ENCODE data around the gene MKLN1. TPM values are rescaled to one million over a fixed set of nuclear protein-coding genes. Genes with fewer than 3 reads are reported as not detected.
A peak's percentile ranks its signal among the peaks of the same experiment; 100 is the strongest.

MKLN1 gene
- total RNA-seq, 4 donors from 2014 or later = 37.9 to 55.2 (median 41.3) TPM

- DNase-seq (ENCODE audit: extremely low spot score) = no peak
- Histone ChIP-seq H3K36me3 (no peaks in the 10 kb centered on the region), H3K27ac (replicated peaks in 1 of 4) (no peak overlapping the region), H3K27me3 (no peaks in the 10 kb centered on the region), H3K4me3 (no peak overlapping the region), H3K4me1 (peaks cover 19 to 68% (median 57%) of the 10 kb centered on the region in 4 donors), H3K9me3 (peaks cover 0 to 4% (median 0%) of the 10 kb centered on the region in 4 donors)
- TF ChIP-seq POLR2AphosphoS5 (IDR thresholded peaks at IDR 0.05) = no peak
- TF ChIP-seq EP300 (IDR thresholded peaks at IDR 0.05) = no peak
- no peak for TF ChIP-seq POLR2A (IDR thresholded peaks at IDR 0.05; ENCODE audit: low read depth)
- TF ChIP-seq CTCF (IDR thresholded peaks at IDR 0.05) = no peak
- 81% methylated on average over 2 of the region's 2 CpGs for WGBS
- intact Hi-C loops (cut with DNase I) = no loop called here
These were observed 24.4 kb downstream of the MKLN1 start for GRCh38 chr7:131352032-131352431.

GRCh38 chr7:131354390-131354789 is 26.7 kb downstream of the MKLN1 start:
- Histone ChIP-seq H3K27me3 (no peaks in the 10 kb centered on the region), H3K27ac (replicated peaks in 1 of 4) (no peak overlapping the region), H3K4me1 (peaks cover 15 to 64% (median 57%) of the 10 kb centered on the region in 4 donors), H3K4me3 (no peak overlapping the region), H3K36me3 (no peaks in the 10 kb centered on the region), H3K9me3 (peaks cover 0 to 4% (median 0%) of the 10 kb centered on the region in 4 donors)
- intact Hi-C loops (cut with DNase I) = no loop called here
- no peak for DNase-seq (ENCODE audit: extremely low spot score)
- no peak for TF ChIP-seq POLR2AphosphoS5 (IDR thresholded peaks at IDR 0.05)
- no peak for TF ChIP-seq CTCF (IDR thresholded peaks at IDR 0.05)
- no peak for TF ChIP-seq POLR2A (IDR thresholded peaks at IDR 0.05; ENCODE audit: low read depth)
- TF ChIP-seq EP300 (IDR thresholded peaks at IDR 0.05) = no peak
- 45% methylated on average over 3 of the region's 3 CpGs for WGBS

GRCh38 chr7:131355917-131356777 is 28.5 kb downstream of the MKLN1 start:
- DNase-seq (ENCODE audit: extremely low spot score) = no peak
- intact Hi-C loops (cut with DNase I) = no loop called here
- H3K27ac ChIP-seq (replicated peaks in 1 of 4) = no peak overlapping the region
- no peaks in the 10 kb centered on the region for H3K9me3 ChIP-seq
- no peak for TF ChIP-seq EP300 (IDR thresholded peaks at IDR 0.05)
- no peak for TF ChIP-seq CTCF (IDR thresholded peaks at IDR 0.05)
- no peak for TF ChIP-seq POLR2AphosphoS5 (IDR thresholded peaks at IDR 0.05)
- TF ChIP-seq POLR2A (IDR thresholded peaks at IDR 0.05; ENCODE audit: low read depth) = no peak
- H3K4me1 ChIP-seq = peaks cover 19 to 73% (median 63%) of the 10 kb centered on the region in 4 donors
- no peak overlapping the region for H3K4me3 ChIP-seq
- H3K27me3 ChIP-seq = no peaks in the 10 kb centered on the region
- WGBS = 79% methylated on average over 13 of the region's 13 CpGs
- no peaks in the 10 kb centered on the region for H3K36me3 ChIP-seq

- H3K4me3 ChIP-seq = no peak overlapping the region
- DNase-seq (ENCODE audit: extremely low spot score) = no peak
- 77% methylated on average over 3 of the region's 3 CpGs for whole genome bisulfite sequencing
- no peaks in the 10 kb centered on the region for H3K9me3 ChIP-seq
- H3K27ac ChIP-seq (replicated peaks in 1 of 4) = peak overlapping the region in 1 of 4 donors; percentile 20
- TF ChIP-seq CTCF (IDR thresholded peaks at IDR 0.05) = no peak
- TF ChIP-seq POLR2AphosphoS5 (IDR thresholded peaks at IDR 0.05) = no peak
- no peak for TF ChIP-seq EP300 (IDR thresholded peaks at IDR 0.05)
- TF ChIP-seq POLR2A (IDR thresholded peaks at IDR 0.05; ENCODE audit: low read depth) = no peak
- H3K27me3 ChIP-seq = no peaks in the 10 kb centered on the region
- intact Hi-C loops (cut with DNase I) = no loop called here
- H3K4me1 ChIP-seq = peaks cover 25 to 79% (median 65%) of the 10 kb centered on the region in 4 donors
- no peaks in the 10 kb centered on the region for H3K36me3 ChIP-seq
These were observed 29.7 kb downstream of the MKLN1 start for GRCh38 chr7:131357282-131357880.

All from esophagus muscularis mucosa (tissue), 4 donors.